Astrocyte of the spinal cord (primary cell): ENCODE results near the gene NPC1.

Experiments
- DNase-seq: peaks from one replicate; pipeline ENCODE4 v3.0.0; 2011; ENCODE audit warnings: low read depth, low spot score
- H3K4me3 ChIP-seq: 2 replicates; pipeline ENCODE4 v1.5.1; 2011; ENCODE audit warnings: low read depth, mild to moderate bottlenecking, low read length, moderate library complexity
- CTCF ChIP-seq: IDR thresholded peaks from 2 replicates; pipeline ENCODE4 v1.5.1; 2012; ENCODE audit warnings: low read depth, mild to moderate bottlenecking, low read length, inconsistent platforms
- in situ Hi-C: cut with HindIII; loops from 2 replicates; pipeline ENCODE4 v1.10.0; 2017; ENCODE audit warnings: low sequenced_read_pairs

NPC1 gene

GRCh38 chr18:23572012-23572411 lies 14.3 kb downstream of the NPC1 start:
- no peak for DNase-seq
- in situ Hi-C loops, result no loop called here
- TF ChIP-seq CTCF, result no peak
- H3K4me3 ChIP-seq, result no peak overlapping the region

- no peak for DNase-seq
- TF ChIP-seq CTCF, result no peak
- no peak overlapping the region for H3K4me3 ChIP-seq
- in situ Hi-C loops, result no loop called here
These were observed 15.3 kb downstream of the NPC1 start for GRCh38 chr18:23570912-23571504.

- in situ Hi-C loops, result no loop called here
- no peak for DNase-seq
These were observed 16.8 kb downstream of the NPC1 start for GRCh38 chr18:23569299-23570063.

GRCh38 chr18:23568281-23569138 lies 17.8 kb downstream of the NPC1 start:
- DNase-seq, result no peak
- in situ Hi-C loops, result no loop called here
- TF ChIP-seq CTCF, result no peak
- no peak overlapping the region for H3K4me3 ChIP-seq

More at GRCh38 chr18:23569299-23570063, 16.8 kb downstream of the NPC1 start:
- TF ChIP-seq CTCF, result no peak
- H3K4me3 ChIP-seq, result no peak overlapping the region

GRCh38 chr18:23567671-23568070 lies 18.6 kb downstream of the NPC1 start:
- H3K4me3 ChIP-seq, result no peak overlapping the region
- TF ChIP-seq CTCF, result no peak
- no peak for DNase-seq
- in situ Hi-C loops, result no loop called here

GRCh38 chr18:23565916-23566547 lies 20.3 kb downstream of the NPC1 start:
- in situ Hi-C loops, result no loop called here
- DNase-seq, result no peak
- H3K4me3 ChIP-seq, result no peak overlapping the region
- no peak for TF ChIP-seq CTCF
